Brain microvascular endothelial cell (primary cell): ENCODE data around the gene SCAI.

Experiments used
- DNase-seq: peaks from one replicate; pipeline ENCODE4 v3.0.0-alpha.2; 2020
- H3K27ac ChIP-seq: fragments of 250-450 bp; sonication (Bioruptor Pico); 2 replicates; pipeline ENCODE4 v1.5.1; 2020; ENCODE audit warnings: mild to moderate bottlenecking, moderate library complexity
- H3K27me3 ChIP-seq: fragments of 250-450 bp; sonication (Bioruptor Pico); replicated peaks from 2 replicates; pipeline ENCODE4 v1.5.1; 2020; ENCODE audit warnings: mild to moderate bottlenecking
- H3K36me3 ChIP-seq: fragments of 250-450 bp; sonication (Bioruptor Pico); replicated peaks from 2 replicates; pipeline ENCODE4 v1.5.1; 2020; ENCODE audit warnings: mild to moderate bottlenecking
- H3K4me3 ChIP-seq: 2 replicates; pipeline ENCODE4 v1.5.1; 2011; ENCODE audit warnings: low read depth, mild to moderate bottlenecking, control low read depth, low read length, moderate library complexity
- in situ Hi-C: cut with HindIII; loops from 2 replicates; pipeline ENCODE4 v1.10.0; 2017; ENCODE audit warnings: low sequenced_read_pairs, low pct_ligation_motif_present
- TF ChIP-seq, protein P1 (sequence below): IDR thresholded peaks from 2 replicates; pipeline ENCODE4 v1.5.1; 2011; ENCODE audit warnings: low read depth, mild to moderate bottlenecking, moderate library complexity, low read length, control low read depth, inconsistent platforms; ENCODE audit errors: missing control alignments

The SCAI gene

DNA sequence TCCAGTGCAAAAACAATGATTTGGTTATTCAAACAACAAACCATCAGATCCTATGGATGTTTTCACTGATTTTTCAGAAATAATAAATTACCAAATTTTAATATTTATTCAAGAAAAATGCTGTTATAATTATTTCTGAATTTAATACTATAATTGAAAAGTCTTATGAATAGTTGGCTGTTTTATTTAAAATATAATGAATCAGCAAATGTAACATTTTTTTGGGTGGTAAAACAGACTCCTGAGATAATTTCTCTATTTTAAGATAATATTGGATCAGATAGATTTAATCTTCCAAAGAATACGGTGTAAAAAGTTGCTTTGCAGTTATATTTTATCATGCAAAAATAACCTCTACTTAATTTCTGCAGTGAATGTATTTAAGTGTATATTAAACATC, 197.2 kb downstream of the SCAI start:
- Histone ChIP-seq H3K36me3 (no peaks in the 10 kb centered on the region), H3K27ac (no peak overlapping the region), H3K4me3 (no peak overlapping the region), H3K27me3 (no peaks in the 10 kb centered on the region)
- TF ChIP-seq, protein P1, sequence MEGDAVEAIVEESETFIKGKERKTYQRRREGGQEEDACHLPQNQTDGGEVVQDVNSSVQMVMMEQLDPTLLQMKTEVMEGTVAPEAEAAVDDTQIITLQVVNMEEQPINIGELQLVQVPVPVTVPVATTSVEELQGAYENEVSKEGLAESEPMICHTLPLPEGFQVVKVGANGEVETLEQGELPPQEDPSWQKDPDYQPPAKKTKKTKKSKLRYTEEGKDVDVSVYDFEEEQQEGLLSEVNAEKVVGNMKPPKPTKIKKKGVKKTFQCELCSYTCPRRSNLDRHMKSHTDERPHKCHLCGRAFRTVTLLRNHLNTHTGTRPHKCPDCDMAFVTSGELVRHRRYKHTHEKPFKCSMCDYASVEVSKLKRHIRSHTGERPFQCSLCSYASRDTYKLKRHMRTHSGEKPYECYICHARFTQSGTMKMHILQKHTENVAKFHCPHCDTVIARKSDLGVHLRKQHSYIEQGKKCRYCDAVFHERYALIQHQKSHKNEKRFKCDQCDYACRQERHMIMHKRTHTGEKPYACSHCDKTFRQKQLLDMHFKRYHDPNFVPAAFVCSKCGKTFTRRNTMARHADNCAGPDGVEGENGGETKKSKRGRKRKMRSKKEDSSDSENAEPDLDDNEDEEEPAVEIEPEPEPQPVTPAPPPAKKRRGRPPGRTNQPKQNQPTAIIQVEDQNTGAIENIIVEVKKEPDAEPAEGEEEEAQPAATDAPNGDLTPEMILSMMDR, result no peak
- DNase-seq, result no peak
- in situ Hi-C loops, result no loop called here

DNA sequence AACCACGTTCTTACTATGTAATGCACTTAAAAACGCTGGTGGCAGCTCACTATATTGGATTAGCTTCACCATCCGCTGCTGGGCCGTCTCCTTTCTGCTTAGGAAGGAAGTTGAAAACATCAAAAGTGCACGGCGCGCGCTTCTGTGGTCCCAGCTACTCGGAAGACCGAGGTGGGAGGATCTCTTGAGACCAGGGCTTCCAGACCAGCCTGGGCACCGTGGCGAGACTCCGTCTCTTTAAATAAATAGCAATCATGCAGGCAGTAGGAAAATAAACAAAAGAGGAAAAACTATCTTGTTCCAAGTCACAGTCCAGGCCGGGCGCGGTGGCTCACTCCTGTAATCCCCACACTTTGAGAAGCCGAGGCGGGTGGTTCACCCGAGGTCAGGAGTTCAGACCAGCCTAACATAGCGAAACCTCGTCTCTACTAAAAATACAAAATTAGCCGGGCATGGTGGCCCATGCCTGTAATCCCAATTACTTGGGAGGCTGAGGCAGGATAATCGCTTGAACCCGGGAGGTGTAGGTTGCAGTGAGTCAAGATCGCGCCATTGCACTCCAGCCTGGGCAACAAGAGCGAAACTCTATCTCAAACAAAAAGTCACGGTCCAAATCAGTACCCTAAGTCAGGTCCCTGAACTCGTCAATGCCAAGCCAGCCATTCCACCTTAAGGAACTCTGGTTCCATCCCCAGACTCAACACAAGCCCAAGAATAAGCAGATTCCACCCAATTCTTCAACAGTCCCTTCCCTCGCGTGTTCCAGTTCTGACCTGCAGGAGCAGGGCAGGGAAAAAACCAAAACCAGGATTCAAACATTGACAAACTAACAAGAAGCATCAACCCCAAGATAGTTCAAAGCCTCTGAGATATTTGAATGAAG, 201.4 kb downstream of the SCAI start:
- Histone ChIP-seq H3K36me3 (no peaks in the 10 kb centered on the region), H3K4me3 (peak overlapping the region; percentile 92), H3K27me3 (no peaks in the 10 kb centered on the region), H3K27ac (peak overlapping the region; percentile 93)
- TF ChIP-seq, protein P1, result no peak
- DNase-seq, result peak; percentile 35
- in situ Hi-C loops, result no loop called here

DNA sequence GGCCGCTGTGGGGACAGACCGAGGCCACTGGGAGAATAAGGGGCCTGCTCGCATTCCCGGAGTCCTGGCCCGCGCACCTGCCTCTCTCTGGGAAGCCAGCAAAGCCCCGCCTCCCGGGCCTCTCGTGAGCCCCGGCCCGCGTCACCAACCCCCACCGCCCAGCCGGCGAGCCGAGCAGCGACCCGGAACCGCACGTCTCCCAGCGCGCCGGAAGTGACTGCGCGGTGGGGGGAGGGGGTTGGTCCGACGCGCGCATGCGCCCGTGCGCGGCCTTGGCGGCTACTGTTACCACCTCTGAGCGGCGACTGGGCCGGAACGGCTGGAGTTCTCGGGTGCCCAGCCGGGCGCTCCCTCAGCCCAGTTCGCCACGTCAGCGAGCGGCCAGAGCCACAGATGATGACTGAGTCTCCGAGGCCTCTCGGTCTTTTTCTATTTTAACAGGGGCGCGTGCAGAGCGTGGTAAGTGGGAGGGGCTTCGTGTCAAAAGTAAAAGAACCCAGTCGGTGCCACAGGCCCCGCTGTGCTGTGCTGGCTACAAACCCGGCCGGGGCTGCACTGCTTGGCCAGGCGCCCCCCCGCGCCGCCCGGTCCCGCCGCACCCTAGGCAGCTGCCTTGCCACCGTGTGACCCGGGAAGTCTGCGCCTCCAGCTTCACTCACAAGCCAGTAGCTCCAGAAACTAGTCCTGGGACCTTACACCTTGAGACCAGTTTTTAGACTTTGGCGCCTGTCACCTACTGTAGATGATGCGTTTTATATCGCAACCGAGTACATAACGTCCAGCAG, 202.2 kb downstream of the SCAI start, which contains the start of gene GOLGA1:
TSS of gene GOLGA1 (minus strand) at position 190 of the 785 bp plus-strand sequence. CDS start 2,372 bp downstream, outside the sequence.
- Histone ChIP-seq H3K4me3 (peak within 1 kb of the TSS; percentile 92), H3K27ac (peak within 1 kb of the TSS; percentile 93), H3K27me3 (no peaks in the 10 kb centered on the region), H3K36me3 (no peaks in the 10 kb centered on the region)
- TF ChIP-seq, protein P1, result no peak
- in situ Hi-C loops, result no loop called here
- DNase-seq, result peak; percentile 90

DNA sequence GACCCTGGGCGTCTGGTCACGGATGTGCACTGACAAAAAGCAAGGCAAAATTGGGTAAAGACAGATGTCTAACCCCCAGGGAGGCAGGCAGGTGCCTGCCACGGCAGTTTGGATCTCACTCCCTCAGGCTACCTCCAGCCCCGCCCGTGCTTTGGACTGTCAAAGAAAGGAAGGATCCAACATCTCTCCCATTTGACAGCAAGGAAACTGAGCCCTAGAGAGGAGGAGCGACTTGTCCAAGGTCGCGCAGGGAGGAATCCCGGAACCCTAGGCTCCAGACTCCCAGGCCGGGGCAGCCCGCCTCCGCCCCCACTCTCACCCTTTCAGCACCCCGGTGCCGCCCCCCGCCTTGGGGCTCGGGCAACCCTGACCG, 202.8 kb downstream of the SCAI start:
- in situ Hi-C loops, result no loop called here
- no peaks in the 10 kb centered on the region for H3K27me3 ChIP-seq
- peak overlapping the region; percentile 92 for H3K4me3 ChIP-seq
- H3K27ac ChIP-seq, result peak overlapping the region; percentile 93
- TF ChIP-seq, protein P1, result no peak
- DNase-seq, result no peak
- no peaks in the 10 kb centered on the region for H3K36me3 ChIP-seq

DNA sequence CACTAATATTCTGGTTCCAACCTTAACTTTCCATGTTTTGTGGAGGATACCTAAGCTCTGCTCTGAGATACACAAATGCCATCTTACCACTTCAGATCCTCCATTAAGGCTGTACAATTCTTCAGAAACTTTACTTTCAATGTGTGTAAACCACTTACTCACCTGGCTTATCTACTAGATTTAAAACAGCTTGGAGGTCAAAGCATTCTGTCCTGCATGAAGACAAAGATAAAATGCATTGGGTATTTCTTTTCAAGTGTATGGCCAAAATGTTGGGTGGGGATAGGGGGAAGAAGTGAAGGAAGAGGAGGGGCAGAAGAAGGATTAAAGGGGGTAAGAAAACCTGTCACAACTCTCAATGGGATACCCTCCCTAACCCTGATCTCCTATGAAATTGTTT, 203.4 kb downstream of the SCAI start:
- in situ Hi-C loops, result no loop called here
- Histone ChIP-seq H3K36me3 (no peaks in the 10 kb centered on the region), H3K27ac (no peak overlapping the region), H3K27me3 (no peaks in the 10 kb centered on the region), H3K4me3 (peak overlapping the region; percentile 92)
- no peak for DNase-seq
- TF ChIP-seq, protein P1, result no peak
